SK-N-SH (cell line): ENCODE results near the gene BAZ1B. TPM values are rescaled to one million over a fixed set of nuclear protein-coding genes. Genes with fewer than 3 reads are reported as not detected.
A peak's percentile ranks its signal among the peaks of the same experiment; 100 is the strongest.

Experiments
- CTCF ChIA-PET: fragments of 300-600, 350-600 bp; formaldehyde crosslinking; extraction: SDS; loops from one replicate; lab custom pipeline; 2021; lab: Yijun Ruan, JAX
- POLR2A ChIA-PET: fragments of 350-600 bp; sonication (Branson Sonifier 250); formaldehyde crosslinking; extraction: SDS; loops from one replicate; lab custom pipeline; 2020; ENCODE audit warnings: antibody characterized with exemption, inconsistent platforms; lab: Yijun Ruan, JAX
- DNase-seq: peaks from one replicate; pipeline ENCODE4 v3.0.0; 2012
- H2AFZ ChIP-seq: fragments of 200-600 bp; sonication (generic); 2 replicates; pipeline ENCODE4 v1.8.1; 2016; ENCODE audit warnings: antibody characterized with exemption, mild to moderate bottlenecking, low read depth
- H3F3A ChIP-seq: fragments of 200-600 bp; sonication (generic); replicated peaks from 2 replicates; pipeline ENCODE3; 2016; ENCODE audit warnings: antibody characterized with exemption, mild to moderate bottlenecking; ENCODE audit not compliant: insufficient read depth
- H3K27ac ChIP-seq, 2 experiments: fragments of 200-500 bp in 1 of 2; fragments of 200-600 bp in 1 of 2; sonication (Bioruptor generic) in 1 of 2; sonication (generic), shearing (Covaris generic) in 1 of 2; 2 replicates each; pipeline versions ENCODE4 v1.5.1 to v1.6.1; 2014 to 2016; ENCODE audit warnings: low read depth in 2 of 2, inconsistent platforms in 1 of 2, low read length in 1 of 2, mild to moderate bottlenecking in 1 of 2, mixed read lengths in 1 of 2
- H3K27me3 ChIP-seq: fragments of 200-600 bp; sonication (generic), shearing (Covaris generic); 2 replicates; pipeline ENCODE4 v1.6.1; 2016; ENCODE audit warnings: mixed run types; ENCODE audit not compliant: insufficient read depth
- H3K36me3 ChIP-seq, 2 experiments: fragments of 200-500 bp in 1 of 2; fragments of 200-600 bp in 1 of 2; sonication (Bioruptor generic) in 1 of 2; sonication (generic) in 1 of 2; replicated peaks in 1 of 2; 2 replicates each; pipeline versions ENCODE3 to v1.5.1; 2014 to 2016; ENCODE audit warnings: low read length in 1 of 2, mild to moderate bottlenecking in 1 of 2; ENCODE audit not compliant: insufficient read depth in 2 of 2, control insufficient read depth in 1 of 2
- H3K4me1 ChIP-seq, 2 experiments: fragments of 200-500 bp in 1 of 2; fragments of 200-600 bp in 1 of 2; sonication (Bioruptor generic) in 1 of 2; sonication (generic), shearing (Covaris generic) in 1 of 2; 2 replicates each; pipeline versions ENCODE4 v1.5.1 to v1.6.1; 2014 to 2016; ENCODE audit warnings: low read depth in 1 of 2, low read length in 1 of 2, mixed run types in 1 of 2; ENCODE audit not compliant: insufficient read depth in 2 of 2, control insufficient read depth in 1 of 2
- H3K4me2 ChIP-seq: fragments of 200-600 bp; sonication (generic), shearing (Covaris generic); 2 replicates; pipeline ENCODE4 v1.6.1; 2017; ENCODE audit warnings: mixed run types
- H3K4me3 ChIP-seq, 2 experiments: fragments of 200-500 bp in 1 of 2; fragments of 200-600 bp in 1 of 2; sonication (Bioruptor generic) in 1 of 2; sonication (generic), shearing (Covaris generic) in 1 of 2; 2 replicates each; pipeline versions ENCODE4 v1.5.1 to v1.8.1; 2014 to 2016; ENCODE audit warnings: low read depth in 2 of 2, inconsistent platforms in 1 of 2, low read length in 1 of 2, mild to moderate bottlenecking in 1 of 2, mixed read lengths in 1 of 2, moderate library complexity in 1 of 2
- H3K79me2 ChIP-seq: fragments of 200-600 bp; sonication (generic); 2 replicates; pipeline ENCODE4 v1.8.1; 2017; ENCODE audit warnings: mild to moderate bottlenecking; ENCODE audit not compliant: insufficient read depth
- H3K9ac ChIP-seq: fragments of 200-600 bp; sonication (generic); 2 replicates; pipeline ENCODE4 v1.6.1; 2017; ENCODE audit warnings: mixed run types
- H3K9me2 ChIP-seq: fragments of 200-600 bp; sonication (generic); 2 replicates; pipeline ENCODE4 v1.6.1; 2017; ENCODE audit warnings: mixed run types
- H3K9me3 ChIP-seq: fragments of 200-600 bp; sonication (generic); 2 replicates; pipeline ENCODE4 v1.6.1; 2017; ENCODE audit warnings: mixed run types, mild to moderate bottlenecking, moderate library complexity
- H4K20me1 ChIP-seq: fragments of 200-600 bp; sonication (generic); 2 replicates; pipeline ENCODE4 v1.6.1; 2017; ENCODE audit warnings: mild to moderate bottlenecking, mixed run types; ENCODE audit not compliant: insufficient read depth
- CHD2 ChIP-seq: fragments of 150-350 bp; IDR thresholded peaks from 2 replicates; pipeline ENCODE4 v1.6.1; 2018; ENCODE audit warnings: low read length; ENCODE audit not compliant: partially characterized antibody
- CTCF ChIP-seq: fragments of 200-600 bp; sonication (generic); IDR thresholded peaks from 2 replicates; pipeline ENCODE4 v1.6.1; 2017; ENCODE audit warnings: antibody characterized with exemption, mild to moderate bottlenecking, moderate library complexity
- EZH2phosphoT487 ChIP-seq: fragments of 200-600 bp; sonication (generic); IDR thresholded peaks from 2 replicates; pipeline ENCODE4 v1.6.1; 2017; ENCODE audit warnings: low read depth, mixed run types, mild to moderate bottlenecking, antibody characterized with exemption, moderate library complexity, borderline replicate concordance
- FOXM1 ChIP-seq: IDR thresholded peaks from 2 replicates; pipeline ENCODE4 v1.4.0; 2012; ENCODE audit warnings: low read depth, mild to moderate bottlenecking
- IRF3 ChIP-seq: fragments of 150-350 bp; IDR thresholded peaks from 2 replicates; pipeline ENCODE4 v1.6.1; 2016; ENCODE audit warnings: mild to moderate bottlenecking, low read depth, low read length
- NRF1 ChIP-seq: IDR thresholded peaks from 2 replicates; pipeline ENCODE4 v1.6.1; 2012; ENCODE audit warnings: low read depth, mild to moderate bottlenecking, low read length
- PBX3 ChIP-seq: IDR thresholded peaks from 2 replicates; pipeline ENCODE4; 2012
- RAD21 ChIP-seq: IDR thresholded peaks from 2 replicates; pipeline ENCODE4 v1.6.1; 2012; ENCODE audit warnings: mild to moderate bottlenecking, low read length
- REST ChIP-seq: IDR thresholded peaks from 2 replicates; pipeline ENCODE4 v1.6.1; 2012; ENCODE audit warnings: mild to moderate bottlenecking, low read depth, low read length, moderate library complexity
- SMC3 ChIP-seq: IDR thresholded peaks from 2 replicates; pipeline ENCODE4 v1.6.1; 2012; ENCODE audit warnings: low read depth, low read length, improper control_type of control experiment
- WGBS: methylation state at CpG from one replicate; pipeline ENCODE4 v1.1.6; 2017; ENCODE audit warnings: low lambda C conversion rate; 5-methylcytosine and 5-hydroxymethylcytosine counted together
- polyA plus RNA-seq, 3 experiments: library from polyadenylated mRNA; depleted of rRNA; stranded (reverse); fragments of >200 nt; gene quantifications; 2 replicates each; pipeline ENCODE4 v1.2.3, GENCODE V29; 2012

BAZ1B gene
- polyA plus RNA-seq, 1 of the 3 experiments (the other 2 are of a cell fraction), result 20.9 TPM

GRCh38 chr7:73452999-73453635, 69.0 kb downstream of the BAZ1B start:
- POLR2A ChIA-PET, result no interaction called here
- DNase-seq, result no peak
- Histone ChIP-seq H3K36me3 (peaks cover 67 to 80% of the 10 kb centered on the region in 2 experiments), H4K20me1 (peaks cover 19% of the 10 kb centered on the region; the same call in 1 of the 2 replicates), H3K79me2 (peaks cover 60% of the 10 kb centered on the region), H3K9me2 (no peaks in the 10 kb centered on the region), H3K4me2 (no peak overlapping the region), H3K4me1 (no peaks in the 10 kb centered on the region), H3F3A (peaks cover 37% of the 10 kb centered on the region), H3K27me3 (no peaks in the 10 kb centered on the region), H3K4me3 (no peak overlapping the region), H3K9ac (no peak overlapping the region), H3K27ac (no peak overlapping the region), H2AFZ (no peak overlapping the region), H3K9me3 (no peaks in the 10 kb centered on the region)
- TF ChIP-seq PBX3, result no peak
- TF ChIP-seq EZH2phosphoT487, result no peak
- no peak for TF ChIP-seq REST
- TF ChIP-seq FOXM1, result no peak
- 49% methylated on average over 2 of the region's 2 CpGs for WGBS
- CTCF ChIA-PET, result interaction anchor here (0.6 to 4.6 kb wide), 10 partner anchors 9 to 138 kb away, joined by 3 to 108 read pairs (median 34); partner anchors contain the start of gene FZD9

GRCh38 chr7:73451780-73452398, 70.2 kb downstream of the BAZ1B start:
- POLR2A ChIA-PET, result no interaction called here
- 61% methylated on average over 5 of the region's 5 CpGs for WGBS
- no peak overlapping the region for H3K4me2 ChIP-seq
- H4K20me1 ChIP-seq, result peaks cover 19% of the 10 kb centered on the region; the same call in 1 of the 2 replicates
- H3K4me1 ChIP-seq, result no peaks in the 10 kb centered on the region
- CTCF ChIA-PET, result interaction anchor here (0.6 to 4.6 kb wide), 52 partner anchors 10 to 404 kb away, joined by 3 to 108 read pairs (median 6); partner anchors contain the start of genes FZD9 and NSUN5
- H3K27me3 ChIP-seq, result no peaks in the 10 kb centered on the region
- peak; percentile 75 for DNase-seq
- peaks cover 54% of the 10 kb centered on the region for H3K79me2 ChIP-seq
- no peaks in the 10 kb centered on the region for H3K9me3 ChIP-seq
- no peak overlapping the region; a peak in 1 of 4 replicates for H3K4me3 ChIP-seq
- H2AFZ ChIP-seq, result no peak overlapping the region
- H3K9me2 ChIP-seq, result no peaks in the 10 kb centered on the region
- peaks cover 67 to 80% of the 10 kb centered on the region in 2 experiments for H3K36me3 ChIP-seq
- no peak overlapping the region for H3K27ac ChIP-seq
- TF ChIP-seq SMC3, result peak; percentile 91
- peak; percentile 100 for TF ChIP-seq CTCF
- TF ChIP-seq IRF3, result no peak
- no peak for TF ChIP-seq CHD2
- TF ChIP-seq NRF1, result 0 out of 2 replicates have a peak, but pooled peaks have one; percentile 25
- TF ChIP-seq RAD21, result peak; percentile 99
- no peak for TF ChIP-seq REST
- no peak overlapping the region for H3K9ac ChIP-seq
- H3F3A ChIP-seq, result peaks cover 37% of the 10 kb centered on the region
